Glutamatergic neuron (in vitro differentiated cells): Measurements from ENCODE around the gene PLEKHM2. TPM values are rescaled to one million over a fixed set of nuclear protein-coding genes. Genes with fewer than 3 reads are reported as not detected.

Experiments
- DNase-seq: peaks from one replicate; pipeline ENCODE4 v3.0.0; 2022
- H3K27ac Mint-ChIP-seq: one replicate; pipeline ENCODE4 v1.8.0; 2020; ENCODE audit warnings: mild to moderate bottlenecking, mixed read lengths, inconsistent platforms; ENCODE audit not compliant: unreplicated experiment
- H3K27me3 Mint-ChIP-seq: one replicate; pipeline ENCODE4 v1.8.0; 2020; ENCODE audit warnings: mild to moderate bottlenecking, moderate library complexity, mixed read lengths, inconsistent platforms; ENCODE audit not compliant: unreplicated experiment
- H3K36me3 Mint-ChIP-seq: one replicate; pipeline ENCODE4 v1.8.0; 2020; ENCODE audit warnings: mild to moderate bottlenecking, mixed read lengths, inconsistent platforms; ENCODE audit not compliant: unreplicated experiment
- H3K4me1 Mint-ChIP-seq: one replicate; pipeline ENCODE4 v1.8.0; 2020; ENCODE audit warnings: mild to moderate bottlenecking, low read depth, mixed read lengths, inconsistent platforms; ENCODE audit not compliant: unreplicated experiment
- H3K4me3 Mint-ChIP-seq: one replicate; pipeline ENCODE4 v1.8.0; 2020; ENCODE audit warnings: mild to moderate bottlenecking, mixed read lengths, inconsistent platforms; ENCODE audit not compliant: unreplicated experiment
- H3K9me3 Mint-ChIP-seq: one replicate; pipeline ENCODE4 v1.8.0; 2020; ENCODE audit warnings: mild to moderate bottlenecking, moderate library complexity, mixed read lengths, inconsistent platforms; ENCODE audit not compliant: unreplicated experiment
- total RNA-seq: library from RNA; stranded (reverse); fragmentation: NEBNext Ultra II Directional; extraction: Animal tissue kit (Norgen Biotek cat#: 25700); gene quantifications from one replicate; pipeline ENCODE4 v1.2.1, GENCODE V29; 2021; ENCODE audit not compliant: unreplicated experiment
- TF ChIP-seq, protein P1 (sequence below): fragments of 200-600 bp; sonication (generic); IDR thresholded peaks from one replicate; pipeline ENCODE4 v1.5.0; 2021; ENCODE audit not compliant: partially characterized antibody, unreplicated experiment

PLEKHM2 gene
- total RNA-seq, 1 donor from 2014 or later, result 66.9 TPM

DNA sequence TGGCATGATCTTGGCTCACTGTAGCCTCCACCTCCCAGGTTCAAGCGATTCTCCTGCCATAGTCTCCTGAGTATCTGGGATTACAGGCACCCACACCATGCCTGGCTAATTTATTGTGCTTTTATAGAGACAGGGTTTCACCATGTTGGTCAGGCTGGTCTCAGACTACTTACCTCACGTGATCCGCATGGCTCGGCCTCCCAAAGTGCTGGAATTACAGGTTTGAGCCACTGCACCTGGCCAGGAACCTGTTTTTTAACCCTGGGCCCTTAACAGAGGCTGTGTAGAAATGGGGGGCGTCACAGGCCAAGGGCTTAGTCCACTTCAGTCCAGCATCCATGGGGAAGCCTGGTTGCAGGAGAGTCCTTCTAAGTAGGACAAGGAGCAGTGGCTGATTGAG is 83.8 kb downstream of the PLEKHM2 start:
- Mint-ChIP-seq H3K9me3 (peaks cover 3% of the 10 kb centered on the region), H3K36me3 (no peaks in the 10 kb centered on the region), H3K4me1 (peaks cover 11% of the 10 kb centered on the region), H3K4me3 (no peak overlapping the region), H3K27me3 (peaks cover 5% of the 10 kb centered on the region), H3K27ac (no peak overlapping the region)
- TF ChIP-seq, protein P1, sequence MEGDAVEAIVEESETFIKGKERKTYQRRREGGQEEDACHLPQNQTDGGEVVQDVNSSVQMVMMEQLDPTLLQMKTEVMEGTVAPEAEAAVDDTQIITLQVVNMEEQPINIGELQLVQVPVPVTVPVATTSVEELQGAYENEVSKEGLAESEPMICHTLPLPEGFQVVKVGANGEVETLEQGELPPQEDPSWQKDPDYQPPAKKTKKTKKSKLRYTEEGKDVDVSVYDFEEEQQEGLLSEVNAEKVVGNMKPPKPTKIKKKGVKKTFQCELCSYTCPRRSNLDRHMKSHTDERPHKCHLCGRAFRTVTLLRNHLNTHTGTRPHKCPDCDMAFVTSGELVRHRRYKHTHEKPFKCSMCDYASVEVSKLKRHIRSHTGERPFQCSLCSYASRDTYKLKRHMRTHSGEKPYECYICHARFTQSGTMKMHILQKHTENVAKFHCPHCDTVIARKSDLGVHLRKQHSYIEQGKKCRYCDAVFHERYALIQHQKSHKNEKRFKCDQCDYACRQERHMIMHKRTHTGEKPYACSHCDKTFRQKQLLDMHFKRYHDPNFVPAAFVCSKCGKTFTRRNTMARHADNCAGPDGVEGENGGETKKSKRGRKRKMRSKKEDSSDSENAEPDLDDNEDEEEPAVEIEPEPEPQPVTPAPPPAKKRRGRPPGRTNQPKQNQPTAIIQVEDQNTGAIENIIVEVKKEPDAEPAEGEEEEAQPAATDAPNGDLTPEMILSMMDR, result no peak
- DNase-seq, result no peak

DNA sequence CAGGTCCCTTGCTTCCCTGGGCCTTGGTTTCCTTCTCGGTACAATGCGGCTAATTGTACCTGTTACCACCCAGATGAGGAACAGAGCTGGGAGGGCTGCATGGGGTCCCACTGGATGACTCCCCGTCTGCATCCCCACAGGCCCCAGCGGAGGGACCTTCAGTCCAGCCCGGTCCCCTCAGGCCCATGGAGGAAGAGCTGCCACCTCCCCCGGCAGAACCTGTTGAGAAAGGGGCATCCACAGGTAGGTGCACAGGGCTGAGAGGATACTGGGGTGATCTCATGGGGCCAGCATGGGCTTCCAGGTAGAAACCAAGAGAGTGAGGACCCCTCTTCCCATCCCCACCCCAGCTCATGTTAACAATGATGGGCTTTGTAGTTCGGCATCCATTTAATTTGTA is 84.3 kb downstream of the PLEKHM2 start:
- DNase-seq, result no peak
- Mint-ChIP-seq H3K27me3 (peaks cover 5% of the 10 kb centered on the region), H3K36me3 (no peaks in the 10 kb centered on the region), H3K4me3 (no peak overlapping the region), H3K4me1 (peaks cover 11% of the 10 kb centered on the region), H3K9me3 (peaks cover 3% of the 10 kb centered on the region), H3K27ac (no peak overlapping the region)
- TF ChIP-seq, protein P1, result no peak

DNA sequence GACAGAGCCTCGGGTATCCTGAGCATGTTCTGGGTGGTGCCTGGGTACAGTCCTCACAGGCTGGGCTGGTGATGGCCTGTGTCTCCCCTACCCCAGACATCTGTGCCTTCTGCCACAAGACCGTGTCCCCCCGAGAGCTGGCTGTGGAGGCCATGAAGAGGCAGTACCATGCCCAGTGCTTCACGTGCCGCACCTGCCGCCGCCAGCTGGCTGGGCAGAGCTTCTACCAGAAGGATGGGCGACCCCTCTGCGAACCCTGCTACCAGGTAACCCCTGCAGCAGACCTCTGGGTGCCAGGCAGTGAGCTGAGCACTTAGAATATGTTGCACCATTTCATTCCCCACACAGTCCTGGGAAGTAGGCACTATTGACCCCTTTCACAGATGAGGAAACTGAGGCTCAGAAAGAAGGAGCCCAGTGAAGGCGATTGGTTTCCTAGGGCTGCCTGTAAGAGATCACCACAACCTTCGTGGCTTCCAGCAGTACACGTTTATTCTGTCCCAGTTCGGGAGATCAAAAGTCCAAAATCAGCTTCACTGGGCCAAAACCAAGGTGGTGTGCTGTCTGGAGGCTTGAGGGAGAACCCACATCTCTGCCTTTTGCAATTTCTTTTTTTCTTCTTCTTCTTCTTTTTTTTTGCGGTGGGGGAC is 86.3 kb downstream of the PLEKHM2 start:
- no peak overlapping the region for H3K4me3 Mint-ChIP-seq
- DNase-seq, result no peak
- peaks cover 5% of the 10 kb centered on the region for H3K9me3 Mint-ChIP-seq
- H3K27ac Mint-ChIP-seq, result no peak overlapping the region
- peaks cover 4% of the 10 kb centered on the region for H3K4me1 Mint-ChIP-seq
- TF ChIP-seq, protein P1, result no peak
- H3K27me3 Mint-ChIP-seq, result peaks cover 3% of the 10 kb centered on the region
- H3K36me3 Mint-ChIP-seq, result no peaks in the 10 kb centered on the region

DNA sequence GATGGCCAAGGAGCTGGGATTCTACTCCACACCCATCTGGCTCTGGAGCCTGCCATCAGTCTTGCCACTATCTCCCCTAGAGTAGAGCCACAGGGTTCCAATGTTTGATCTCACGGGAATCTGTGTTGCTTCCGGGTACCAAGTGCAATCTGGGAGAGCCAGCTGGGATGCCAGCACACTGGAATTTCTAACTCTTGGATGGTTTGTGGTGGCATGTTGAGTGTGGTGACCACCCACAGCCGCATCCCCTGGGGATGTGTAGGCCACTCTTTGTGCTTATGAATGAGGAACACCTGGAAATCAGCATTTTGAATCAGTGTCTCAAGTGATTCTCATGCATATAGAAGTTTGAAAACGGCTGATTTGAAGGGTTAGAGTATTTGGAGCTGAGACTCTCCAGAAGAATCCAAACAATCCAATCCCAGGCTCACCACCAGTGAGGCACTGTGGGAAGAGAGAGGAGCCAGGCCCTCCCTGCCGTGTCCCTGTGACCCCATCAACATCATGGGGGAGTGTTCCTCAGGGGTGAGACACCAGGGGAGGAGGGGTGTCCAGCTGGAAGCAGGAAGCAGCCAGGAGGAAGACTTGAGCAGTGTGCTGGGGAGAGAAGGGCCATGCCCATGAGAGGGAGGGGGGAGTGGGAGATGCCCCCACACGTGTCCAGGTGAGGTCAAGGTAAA is 87.9 kb downstream of the PLEKHM2 start:
- Mint-ChIP-seq H3K36me3 (peaks cover 2% of the 10 kb centered on the region), H3K27me3 (no peaks in the 10 kb centered on the region), H3K9me3 (peaks cover 2% of the 10 kb centered on the region), H3K4me1 (no peaks in the 10 kb centered on the region), H3K4me3 (no peak overlapping the region), H3K27ac (no peak overlapping the region)
- TF ChIP-seq, protein P1, result no peak
- DNase-seq, result no peak

DNA sequence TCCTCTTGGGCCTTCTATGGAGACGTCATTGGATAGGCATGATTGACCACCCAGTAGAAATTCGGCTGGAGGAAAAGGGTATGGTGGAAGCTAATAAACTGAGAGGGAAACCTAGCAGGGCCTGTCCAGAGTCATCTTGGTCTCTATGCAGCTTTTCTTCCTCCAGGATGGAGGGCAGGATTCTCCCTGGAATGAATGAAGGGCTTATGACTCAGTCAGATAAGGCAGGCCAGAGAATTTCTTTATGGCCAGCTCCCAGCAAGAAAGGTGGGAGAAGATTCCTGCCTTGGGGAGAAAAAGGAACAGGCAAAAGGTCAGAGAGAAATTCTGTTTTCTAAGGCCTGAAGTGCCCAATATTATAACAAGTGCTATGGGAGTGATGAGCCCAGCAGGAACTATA is 91.6 kb downstream of the PLEKHM2 start:
- H3K27ac Mint-ChIP-seq, result no peak overlapping the region
- H3K9me3 Mint-ChIP-seq, result peaks cover 5% of the 10 kb centered on the region
- TF ChIP-seq, protein P1, result no peak
- H3K36me3 Mint-ChIP-seq, result peaks cover 5% of the 10 kb centered on the region
- H3K4me1 Mint-ChIP-seq, result no peaks in the 10 kb centered on the region
- peaks cover 3% of the 10 kb centered on the region for H3K27me3 Mint-ChIP-seq
- H3K4me3 Mint-ChIP-seq, result no peak overlapping the region
- DNase-seq, result no peak
